Astrocyte of the spinal cord (primary cell): Measurements from ENCODE around the gene TAAR6.
"Not testable (repeated sequence)": the region's sequence is repeated elsewhere in the genome, so short reads cannot be mapped to it uniquely, and the experiment has no call there.

ENCODE experiments used
- DNase-seq: peaks from one replicate; pipeline ENCODE4 v3.0.0; 2011; ENCODE audit warnings: low read depth, low spot score
- H3K4me3 ChIP-seq: 2 replicates; pipeline ENCODE4 v1.5.1; 2011; ENCODE audit warnings: low read depth, mild to moderate bottlenecking, low read length, moderate library complexity
- CTCF ChIP-seq: IDR thresholded peaks from 2 replicates; pipeline ENCODE4 v1.5.1; 2012; ENCODE audit warnings: low read depth, mild to moderate bottlenecking, low read length, inconsistent platforms
- in situ Hi-C: cut with HindIII; loops from 2 replicates; pipeline ENCODE4 v1.10.0; 2017; ENCODE audit warnings: low sequenced_read_pairs

Gene TAAR6

GRCh38 chr6:132530293-132530974 lies 39.7 kb upstream of the TAAR6 start:
- TF ChIP-seq CTCF: peak; percentile 70
- in situ Hi-C loops: no loop called here
- H3K4me3 ChIP-seq: no peak overlapping the region
- DNase-seq: peak; percentile 62

- in situ Hi-C loops, DNase-seq, H3K4me3 ChIP-seq: not testable (repeated sequence)
These were observed 35.6 kb upstream of the TAAR6 start for GRCh38 chr6:132534546-132534945.

- DNase-seq: no peak
- H3K4me3 ChIP-seq: no peak overlapping the region
- no peak for TF ChIP-seq CTCF
- in situ Hi-C loops: no loop called here
These were observed 33.0 kb upstream of the TAAR6 start for GRCh38 chr6:132537145-132537544.

- no peak for TF ChIP-seq CTCF
- in situ Hi-C loops: no loop called here
- H3K4me3 ChIP-seq: no peak within 1 kb of the TSS
- no peak for DNase-seq
These were observed 32.1 kb upstream of the TAAR6 start, which contains the start of gene TAAR9 for GRCh38 chr6:132537977-132538376. Gene TAAR9, plus strand, starts transcription at chr6:132538277. Its CDS starts 13 bp downstream, at chr6:132538290.

- no peak overlapping the region for H3K4me3 ChIP-seq
- TF ChIP-seq CTCF: no peak
- in situ Hi-C loops: no loop called here
- DNase-seq: no peak
These were observed 25.3 kb upstream of the TAAR6 start for GRCh38 chr6:132544826-132545225.

GRCh38 chr6:132548746-132549463 lies 21.2 kb upstream of the TAAR6 start:
- TF ChIP-seq CTCF: no peak
- no peak for DNase-seq
- no peak overlapping the region for H3K4me3 ChIP-seq
- in situ Hi-C loops: no loop called here

- TF ChIP-seq CTCF: no peak
- in situ Hi-C loops: no loop called here
- no peak for DNase-seq
- no peak overlapping the region for H3K4me3 ChIP-seq
These were observed 18.9 kb upstream of the TAAR6 start for GRCh38 chr6:132551214-132551613.
